Neural crest cell (in vitro differentiated cells): ENCODE results near the gene KRTAP4-3. TPM values are rescaled to one million over a fixed set of nuclear protein-coding genes. Genes with fewer than 3 reads are reported as not detected.
"Not testable (repeated sequence)": the region's sequence is repeated elsewhere in the genome, so short reads cannot be mapped to it uniquely, and the experiment has no call there.

Experiments used
- DNase-seq: peaks from one replicate; pipeline ENCODE4 v3.0.0; 2021; ENCODE audit warnings: low read depth, mixed read lengths, low spot score
- H3K27ac Mint-ChIP-seq: one replicate; pipeline ENCODE4 v1.8.0; 2021; ENCODE audit warnings: mild to moderate bottlenecking, mixed read lengths; ENCODE audit not compliant: unreplicated experiment
- H3K27me3 Mint-ChIP-seq: 2 replicates; pipeline ENCODE4 v1.8.0; 2021; ENCODE audit warnings: low read depth, mild to moderate bottlenecking, mixed read lengths
- H3K36me3 Mint-ChIP-seq: 2 replicates; pipeline ENCODE4 v1.8.0; 2021; ENCODE audit warnings: low read depth, mild to moderate bottlenecking, mixed read lengths
- H3K4me1 Mint-ChIP-seq: 2 replicates; pipeline ENCODE4 v1.8.0; 2021; ENCODE audit warnings: mixed read lengths
- H3K4me3 Mint-ChIP-seq: one replicate; pipeline ENCODE4 v1.8.0; 2021; ENCODE audit warnings: mild to moderate bottlenecking, mixed read lengths
- H3K9me3 Mint-ChIP-seq: 2 replicates; pipeline ENCODE4 v1.8.0; 2021; ENCODE audit warnings: mixed read lengths
- CTCF ChIP-seq: fragments of 200-600 bp; sonication (generic); conservative IDR thresholded peaks from 2 replicates; pipeline ENCODE4 v1.5.0; 2021; ENCODE audit warnings: antibody characterized with exemption, mild to moderate bottlenecking
- total RNA-seq: library from RNA; stranded (reverse); gene quantifications from 2 replicates; pipeline ENCODE4 v1.2.1, GENCODE V29; 2021

Gene KRTAP4-3
- total RNA-seq, 1 donor from 2014 or later = not detected

GRCh38 chr17:41167561-41167960 is 460 bp downstream of the KRTAP4-3 start:
- H3K27ac Mint-ChIP-seq = no peak overlapping the region
- no peaks in the 10 kb centered on the region for H3K4me1 Mint-ChIP-seq
- H3K9me3 Mint-ChIP-seq = no peaks in the 10 kb centered on the region
- H3K4me3 Mint-ChIP-seq = no peak overlapping the region
- peaks cover 17% of the 10 kb centered on the region for H3K27me3 Mint-ChIP-seq
- DNase-seq = no peak
- no peaks in the 10 kb centered on the region for H3K36me3 Mint-ChIP-seq
- TF ChIP-seq CTCF = no peak

GRCh38 chr17:41163828-41164227 is 4.2 kb downstream of the KRTAP4-3 start:
- peaks cover 23% of the 10 kb centered on the region for H3K27me3 Mint-ChIP-seq
- no peak for DNase-seq
- TF ChIP-seq CTCF = no peak
- H3K36me3 Mint-ChIP-seq = no peaks in the 10 kb centered on the region
- H3K4me1 Mint-ChIP-seq = no peaks in the 10 kb centered on the region
- H3K4me3 Mint-ChIP-seq = no peak overlapping the region
- H3K9me3 Mint-ChIP-seq = no peaks in the 10 kb centered on the region
- H3K27ac Mint-ChIP-seq = no peak overlapping the region

GRCh38 chr17:41160648-41161047 is 7.4 kb downstream of the KRTAP4-3 start, which contains the start of gene KRTAP4-4:
Gene KRTAP4-4, minus strand, starts transcription at chr17:41160748. Its CDS starts 57 bp downstream, at chr17:41160691.
- no peak for DNase-seq
- H3K9me3 Mint-ChIP-seq = no peaks in the 10 kb centered on the region
- H3K36me3 Mint-ChIP-seq = no peaks in the 10 kb centered on the region
- H3K4me1 Mint-ChIP-seq = no peaks in the 10 kb centered on the region
- H3K4me3 Mint-ChIP-seq = no peak within 1 kb of the TSS
- no peak for TF ChIP-seq CTCF
- H3K27ac Mint-ChIP-seq = no peak within 1 kb of the TSS
- peaks cover 29% of the 10 kb centered on the region for H3K27me3 Mint-ChIP-seq

- not testable (repeated sequence) for H3K4me3 Mint-ChIP-seq, H3K9me3 Mint-ChIP-seq, H3K27ac Mint-ChIP-seq, DNase-seq, H3K36me3 Mint-ChIP-seq, H3K4me1 Mint-ChIP-seq
- peaks cover 29% of the 10 kb centered on the region for H3K27me3 Mint-ChIP-seq
Observed at GRCh38 chr17:41160190-41160589, 7.8 kb downstream of the KRTAP4-3 start.

- no peak overlapping the region for H3K27ac Mint-ChIP-seq
- no peaks in the 10 kb centered on the region for H3K9me3 Mint-ChIP-seq
- H3K4me1 Mint-ChIP-seq = no peaks in the 10 kb centered on the region
- DNase-seq = no peak
- H3K27me3 Mint-ChIP-seq = peaks cover 34% of the 10 kb centered on the region
- no peak for TF ChIP-seq CTCF
- no peak overlapping the region for H3K4me3 Mint-ChIP-seq
- H3K36me3 Mint-ChIP-seq = no peaks in the 10 kb centered on the region
Observed at GRCh38 chr17:41153856-41154255, 14.2 kb downstream of the KRTAP4-3 start.

- H3K27me3 Mint-ChIP-seq = peaks cover 36% of the 10 kb centered on the region
Observed at GRCh38 chr17:41151525-41151924, 16.5 kb downstream of the KRTAP4-3 start.

More at GRCh38 chr17:41151525-41151924, 16.5 kb downstream of the KRTAP4-3 start:
- TF ChIP-seq CTCF = no peak
- Mint-ChIP-seq H3K4me3 (no peak overlapping the region), H3K36me3 (no peaks in the 10 kb centered on the region), H3K27ac (no peak overlapping the region), H3K9me3 (no peaks in the 10 kb centered on the region), H3K4me1 (no peaks in the 10 kb centered on the region)
- no peak for DNase-seq
